ENCODE data around the gene SV2C. TPM values are rescaled to one million over a fixed set of nuclear protein-coding genes. Genes with fewer than 3 reads are reported as not detected.
A peak's percentile ranks its signal among the peaks of the same experiment; 100 is the strongest.

SV2C gene
- total and polyA plus RNA-seq, 2 of the 13 experiments (the other 11 are each of a cell fraction or from before 2014, with no cell fraction given), result not detected

- Histone ChIP-seq H3K27me3 (ENCODE audit: control insufficient read depth in 1 of 2, insufficient read depth in 2 of 2, low read length in 2 of 2) (peaks cover 1 to 10% of the 10 kb centered on the region in 2 experiments; a peak in 1 of 5 replicates), H3K4me3 (replicated peaks in 1 of 3; ENCODE audit: insufficient read depth in 1 of 3, low read depth in 2 of 3, low read length in 3 of 3) (no peak overlapping the region), H3K27ac (ENCODE audit: extremely low read length, insufficient read depth, low read length) (no peak overlapping the region), H3K4me2 (ENCODE audit: low read depth, low read length) (peak overlapping the region; percentile 39; the same call in 1 of the 2 replicates), H3K4me1 (ENCODE audit: insufficient read depth, low read length) (peaks cover 11% of the 10 kb centered on the region), H2AFZ (ENCODE audit: low read length) (no peak overlapping the region), H3K9ac (ENCODE audit: insufficient read depth, low read depth, low read length) (no peak overlapping the region), H4K20me1 (ENCODE audit: insufficient read depth, low read length) (no peaks in the 10 kb centered on the region), H3K79me2 (ENCODE audit: insufficient read depth, low read length) (no peaks in the 10 kb centered on the region), H3K36me3 (replicated peaks in 1 of 2; ENCODE audit: control insufficient read depth in 1 of 2, insufficient read depth in 2 of 2, low read length in 2 of 2) (no peaks in the 10 kb centered on the region), H3K9me3 (ENCODE audit: low read length) (no peaks in the 10 kb centered on the region)
- no TSS peak for BruUV-seq (replicated peaks)
- ChIA-PET CTCF (ENCODE audit: low intra/inter-chr PET ratio, low total read pairs) (no interaction called here), POLR2A (no interaction called here)
- WGBS (ENCODE audit: low lambda C conversion rate), result 4% methylated on average over 2 of the region's 2 CpGs
- no peak for DNase-seq (ENCODE audit: low spot score)
- TF ChIP-seq FOXK1 (CRISPR knock-in tag; IDR thresholded peaks at IDR 0.05; ENCODE audit: borderline replicate concordance, low read depth) (no peak), HHEX (CRISPR knock-in tag; IDR thresholded peaks at IDR 0.05) (no peak), KAT2B (IDR thresholded peaks at IDR 0.05; ENCODE audit: borderline replicate concordance, low read depth, low read length) (peak; percentile 47; the same call in 1 of the 2 replicates)
- intact Hi-C loops (cut with micrococcal nuclease; ENCODE audit: unreplicated experiment) (no loop called here), in situ Hi-C loops (cut with HindIII; ENCODE audit: extremely low pct_ligation_motif_present, low pct_unique_long_range_greater_than_20kb) (no loop called here)
- no peak for FAIRE-seq
- ATAC-seq, result no peak
Measured at GRCh38 chr5:76364226-76364589, 281.0 kb downstream of the SV2C start.

- no peak for DNase-seq (ENCODE audit: low spot score)
- in situ Hi-C loops (cut with HindIII; ENCODE audit: extremely low pct_ligation_motif_present, low pct_unique_long_range_greater_than_20kb), result no loop called here
- POLR2A ChIA-PET, result no interaction called here
- FAIRE-seq, result no peak
- CTCF ChIA-PET (ENCODE audit: low intra/inter-chr PET ratio, low total read pairs), result no interaction called here
- no peak overlapping the region for H3K4me3 ChIP-seq (replicated peaks in 1 of 3; ENCODE audit: insufficient read depth in 1 of 3, low read depth in 2 of 3, low read length in 3 of 3)
- no peak overlapping the region for H3K9ac ChIP-seq (ENCODE audit: insufficient read depth, low read depth, low read length)
- TF ChIP-seq, protein P1, sequence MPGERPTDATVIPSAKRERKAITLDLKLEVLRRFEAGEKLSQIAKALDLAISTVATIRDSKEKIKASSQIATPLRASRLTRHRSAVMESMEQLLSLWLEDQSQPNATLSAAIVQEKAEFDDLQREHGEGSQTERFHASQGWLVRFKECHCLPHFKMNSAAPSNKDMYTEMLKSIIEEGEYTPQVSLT (CRISPR knock-in tag; IDR thresholded peaks at IDR 0.05; ENCODE audit: borderline replicate concordance, low read depth), result no peak
- no peak for TF ChIP-seq SAFB2 (CRISPR knock-in tag; IDR thresholded peaks at IDR 0.05; ENCODE audit: borderline replicate concordance, low read depth)
- TF ChIP-seq SNAI1 (CRISPR knock-in tag; IDR thresholded peaks at IDR 0.05; ENCODE audit: borderline replicate concordance), result no peak
- TF ChIP-seq ZNF20 (CRISPR knock-in tag; IDR thresholded peaks at IDR 0.05), result no peak
- TF ChIP-seq STAT5B (CRISPR knock-in tag; IDR thresholded peaks at IDR 0.05), result no peak
- no peak for TF ChIP-seq HDAC1 (CRISPR knock-in tag; IDR thresholded peaks at IDR 0.05)
- TF ChIP-seq, protein P2, sequence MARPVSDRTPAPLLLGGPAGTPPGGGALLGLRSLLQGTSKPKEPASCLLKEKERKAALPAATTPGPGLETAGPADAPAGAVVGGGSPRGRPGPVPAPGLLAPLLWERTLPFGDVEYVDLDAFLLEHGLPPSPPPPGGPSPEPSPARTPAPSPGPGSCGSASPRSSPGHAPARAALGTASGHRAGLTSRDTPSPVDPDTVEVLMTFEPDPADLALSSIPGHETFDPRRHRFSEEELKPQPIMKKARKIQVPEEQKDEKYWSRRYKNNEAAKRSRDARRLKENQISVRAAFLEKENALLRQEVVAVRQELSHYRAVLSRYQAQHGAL (CRISPR knock-in tag; IDR thresholded peaks at IDR 0.05; ENCODE audit: not compliant biosample characterization), result no peak
- no peak for TF ChIP-seq SMAD9 (CRISPR knock-in tag; IDR thresholded peaks at IDR 0.05)
- TF ChIP-seq ZBTB38 (CRISPR knock-in tag; IDR thresholded peaks at IDR 0.05), result no peak
- no peak for TF ChIP-seq NPAS2 (CRISPR knock-in tag; IDR thresholded peaks at IDR 0.05; ENCODE audit: borderline replicate concordance)
- TF ChIP-seq NFIB (CRISPR knock-in tag; IDR thresholded peaks at IDR 0.05; ENCODE audit: borderline replicate concordance), result no peak
- no peak for ATAC-seq
- BruUV-seq (replicated peaks), result no TSS peak
- H3K9me3 ChIP-seq (ENCODE audit: low read length), result no peaks in the 10 kb centered on the region
- no peak overlapping the region for H3K4me2 ChIP-seq (ENCODE audit: low read depth, low read length)
- no peaks in the 10 kb centered on the region for H3K79me2 ChIP-seq (ENCODE audit: insufficient read depth, low read length)
- H3K4me1 ChIP-seq (ENCODE audit: insufficient read depth, low read length), result peaks cover 11% of the 10 kb centered on the region
- H2AFZ ChIP-seq (ENCODE audit: low read length), result no peak overlapping the region
- no peaks in the 10 kb centered on the region for H3K36me3 ChIP-seq (replicated peaks in 1 of 2; ENCODE audit: control insufficient read depth in 1 of 2, insufficient read depth in 2 of 2, low read length in 2 of 2)
- no peak overlapping the region for H3K27ac ChIP-seq (ENCODE audit: extremely low read length, insufficient read depth, low read length)
- no peaks in the 10 kb centered on the region for H4K20me1 ChIP-seq (ENCODE audit: insufficient read depth, low read length)
- intact Hi-C loops (cut with micrococcal nuclease; ENCODE audit: unreplicated experiment), result no loop called here
- H3K27me3 ChIP-seq (ENCODE audit: control insufficient read depth in 1 of 2, insufficient read depth in 2 of 2, low read length in 2 of 2), result peaks cover 1 to 10% of the 10 kb centered on the region in 2 experiments; a peak in 1 of 5 replicates
Measured at GRCh38 chr5:76365561-76365960, 282.4 kb downstream of the SV2C start.
